Keratinocyte (primary cell): ENCODE results near the gene SAMD11. TPM values are rescaled to one million over a fixed set of nuclear protein-coding genes. Genes with fewer than 3 reads are reported as not detected.

ENCODE experiments used
- DNase-seq: peaks from one replicate; pipeline ENCODE4 v3.0.0-alpha.2; 2011; ENCODE audit warnings: low read depth, missing footprints, low spot score
- FAIRE-seq: peaks from 2 replicates; lab custom pipeline; 2011; peaks lifted over from hg19 to GRCh38; lab: Jason Lieb, UNC
- H2AFZ ChIP-seq: 2 replicates; pipeline ENCODE4 v1.6.0; 2012; ENCODE audit warnings: low read length, control low read depth, inconsistent platforms; ENCODE audit not compliant: control insufficient read depth
- H3K27ac ChIP-seq: 2 replicates; pipeline ENCODE4 v1.5.1; 2011; ENCODE audit warnings: low read length; ENCODE audit not compliant: control insufficient read depth, insufficient read depth
- H3K27me3 ChIP-seq: 3 replicates; pipeline ENCODE4 v1.6.0; 2011; ENCODE audit warnings: low read length; ENCODE audit not compliant: control insufficient read depth, insufficient read depth; ENCODE audit errors: extremely low read depth
- H3K36me3 ChIP-seq, 2 experiments: 2 replicates in 1 of 2; 3 replicates in 1 of 2; pipeline ENCODE4 v1.5.1; 2011; ENCODE audit warnings: low read length in 2 of 2, mild to moderate bottlenecking in 1 of 2; ENCODE audit not compliant: control insufficient read depth in 2 of 2, insufficient read depth in 2 of 2; ENCODE audit errors: extremely low read depth in 1 of 2
- H3K4me1 ChIP-seq: 3 replicates; pipeline ENCODE4 v1.5.1; 2011; ENCODE audit warnings: low read length; ENCODE audit not compliant: control insufficient read depth, insufficient read depth; ENCODE audit errors: extremely low read depth
- H3K4me2 ChIP-seq: 3 replicates; pipeline ENCODE4 v1.6.0; 2011; ENCODE audit warnings: low read depth, low read length; ENCODE audit not compliant: control insufficient read depth, insufficient read depth; ENCODE audit errors: extremely low read depth
- H3K4me3 ChIP-seq, 3 experiments: fragments of 200-600 bp in 1 of 3; sonication (generic) in 1 of 3; 2 replicates in 2 of 3; 3 replicates in 1 of 3; pipeline ENCODE4 v1.5.1; 2011 to 2016; ENCODE audit warnings: low read length in 3 of 3, mild to moderate bottlenecking in 3 of 3, control low read depth in 2 of 3, inconsistent platforms in 1 of 3, low read depth in 1 of 3, mixed read lengths in 1 of 3, mixed run types in 1 of 3, moderate library complexity in 1 of 3; ENCODE audit not compliant: control insufficient read depth in 2 of 3, insufficient read depth in 2 of 3; ENCODE audit errors: extremely low read depth in 1 of 3
- H3K79me2 ChIP-seq: 2 replicates; pipeline ENCODE4 v1.6.0; 2012; ENCODE audit warnings: low read length; ENCODE audit not compliant: control insufficient read depth, insufficient read depth
- H3K9ac ChIP-seq: 3 replicates; pipeline ENCODE4 v1.6.0; 2011; ENCODE audit warnings: low read length; ENCODE audit not compliant: control insufficient read depth, insufficient read depth; ENCODE audit errors: extremely low read depth
- H3K9me1 ChIP-seq: 3 replicates; pipeline ENCODE4 v1.6.0; 2011; ENCODE audit warnings: low read length; ENCODE audit not compliant: control insufficient read depth, insufficient read depth; ENCODE audit errors: extremely low read depth
- H3K9me3 ChIP-seq: 2 replicates; pipeline ENCODE4 v1.5.1; 2012; ENCODE audit warnings: low read depth, low read length; ENCODE audit not compliant: control insufficient read depth
- H4K20me1 ChIP-seq: 3 replicates; pipeline ENCODE4 v1.6.0; 2011; ENCODE audit warnings: low read length; ENCODE audit not compliant: control insufficient read depth, insufficient read depth; ENCODE audit errors: extremely low read depth
- CTCF ChIP-seq, 3 experiments: IDR thresholded peaks in 1 of 3; conservative IDR thresholded peaks in 1 of 3; optimal IDR thresholded peaks in 1 of 3; 2 replicates in 2 of 3; 3 replicates in 1 of 3; pipeline versions ENCODE3 to v1.5.1; 2011; ENCODE audit warnings: low read length in 3 of 3, mild to moderate bottlenecking in 3 of 3, moderate library complexity in 2 of 3, control low read depth in 1 of 3, inconsistent platforms in 1 of 3; ENCODE audit not compliant: insufficient read depth in 2 of 3; ENCODE audit errors: extremely low read depth in 1 of 3
- EZH2 ChIP-seq: IDR thresholded peaks from one replicate; pipeline ENCODE4 v1.6.1; 2012; ENCODE audit warnings: inconsistent platforms, mild to moderate bottlenecking, low read length, moderate library complexity
- dilution Hi-C: fragments of 300-500 bp; cut with MboI; formaldehyde crosslinking; loops from one replicate; pipeline ENCODE4 v1.7.0; 2020; ENCODE audit warnings: low sequenced_read_pairs; ENCODE audit not compliant: extremely low pct_ligation_motif_present
- polyA plus RNA-seq, 5 experiments: library from polyadenylated mRNA; depleted of rRNA in 3 of 5; stranded (reverse) in 3 of 5; stranded (forward) in 1 of 5; unstranded in 1 of 5; fragments of >200 nt; gene quantifications; 1 replicate in 1 of 5; 2 replicates in 3 of 5; 3 replicates in 1 of 5; pipeline versions ENCODE4 v1.2.1 to v1.2.3, GENCODE V29; 2011 to 2012; ENCODE audit warnings: missing spikeins in 2 of 5, low read depth in 1 of 5, low replicate concordance in 1 of 5

Gene SAMD11
- polyA plus RNA-seq, 1 donor (not counting 4 experiments of a cell fraction or from before 2014, with no cell fraction given): not detected

GRCh38 chr1:902802-903201 lies 20.9 kb upstream of the SAMD11 start:
- dilution Hi-C loops: no loop called here
- DNase-seq (no peak), FAIRE-seq (no peak)

GRCh38 chr1:903305-903704 lies 20.4 kb upstream of the SAMD11 start:
- FAIRE-seq (no peak), DNase-seq (no peak)
- no peak overlapping the region for H3K9ac ChIP-seq
- no peak for TF ChIP-seq CTCF (optimal IDR thresholded peaks at IDR 0.05 in 1 of 3, IDR thresholded peaks at IDR 0.05 in 1 of 3, conservative IDR thresholded peaks at IDR 0.05 in 1 of 3; ENCODE audit: extremely low read depth in 1 of 3, insufficient read depth in 2 of 3, low read length in 3 of 3)
- TF ChIP-seq EZH2: no peak
- H2AFZ ChIP-seq: no peak overlapping the region
- H3K27me3 ChIP-seq: peaks cover 17% of the 10 kb centered on the region
- H3K79me2 ChIP-seq: no peaks in the 10 kb centered on the region
- no peaks in the 10 kb centered on the region for H3K9me3 ChIP-seq
- no peaks in the 10 kb centered on the region for H3K36me3 ChIP-seq
- dilution Hi-C loops: no loop called here
- H3K27ac ChIP-seq: no peak overlapping the region
- H4K20me1 ChIP-seq: no peaks in the 10 kb centered on the region
- H3K9me1 ChIP-seq: no peaks in the 10 kb centered on the region
- no peak overlapping the region for H3K4me3 ChIP-seq
- peaks cover 7% of the 10 kb centered on the region for H3K4me1 ChIP-seq
- no peak overlapping the region for H3K4me2 ChIP-seq

More at GRCh38 chr1:902802-903201, 20.9 kb upstream of the SAMD11 start:
- TF ChIP-seq EZH2: no peak
- TF ChIP-seq CTCF (optimal IDR thresholded peaks at IDR 0.05 in 1 of 3, IDR thresholded peaks at IDR 0.05 in 1 of 3, conservative IDR thresholded peaks at IDR 0.05 in 1 of 3; ENCODE audit: extremely low read depth in 1 of 3, insufficient read depth in 2 of 3, low read length in 3 of 3): no peak
- Histone ChIP-seq H3K4me1 (peaks cover 7% of the 10 kb centered on the region), H3K79me2 (no peaks in the 10 kb centered on the region), H2AFZ (no peak overlapping the region), H3K9ac (no peak overlapping the region), H3K36me3 (no peaks in the 10 kb centered on the region), H3K27ac (no peak overlapping the region), H3K9me1 (no peaks in the 10 kb centered on the region), H3K4me3 (no peak overlapping the region), H3K9me3 (no peaks in the 10 kb centered on the region), H3K27me3 (peaks cover 19% of the 10 kb centered on the region), H4K20me1 (no peaks in the 10 kb centered on the region), H3K4me2 (no peak overlapping the region)
